ENCODE data around the gene CDH23. TPM values are rescaled to one million over a fixed set of nuclear protein-coding genes. Genes with fewer than 3 reads are reported as not detected.

The CDH23 gene
- total and polyA plus RNA-seq, 2 experiments from 2014 or later, result 0.30 to 1.5 TPM

DNA sequence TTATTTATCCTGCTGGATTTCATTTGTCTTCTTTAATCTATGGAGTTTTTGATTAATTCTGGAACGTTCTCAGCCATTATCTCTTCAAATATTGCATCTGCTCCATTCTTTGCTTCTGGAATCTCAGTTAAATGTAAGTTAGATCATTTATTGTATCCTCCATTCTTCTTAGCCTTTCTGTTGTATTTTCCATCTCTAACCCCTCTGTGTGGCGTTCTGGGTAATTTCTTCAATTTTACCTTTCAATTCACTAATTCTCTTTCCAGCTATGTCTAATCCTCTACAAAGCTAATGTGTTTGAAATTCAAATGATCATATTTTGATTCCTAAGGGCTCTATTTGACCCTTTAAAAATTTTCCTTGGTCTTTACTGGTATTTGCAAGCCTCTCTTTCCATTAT is 92.4 kb downstream of the CDH23 start:
- no peak for DNase-seq (ENCODE audit: low spot score)
- H3K9me2 ChIP-seq (replicated peaks; ENCODE audit: insufficient read depth), result no peaks in the 10 kb centered on the region
- no peak overlapping the region for H3K27ac ChIP-seq
- H3K4me1 ChIP-seq (ENCODE audit: insufficient read depth), result no peaks in the 10 kb centered on the region
- no peak overlapping the region for H3K4me2 ChIP-seq
- TF ChIP-seq EZH2 (IDR thresholded peaks at IDR 0.05; ENCODE audit: borderline replicate concordance) (no peak), EZH2phosphoT487 (IDR thresholded peaks at IDR 0.05; ENCODE audit: low read depth, severe bottlenecking, unreplicated experiment) (no peak)
- TF ChIP-seq, protein P1, sequence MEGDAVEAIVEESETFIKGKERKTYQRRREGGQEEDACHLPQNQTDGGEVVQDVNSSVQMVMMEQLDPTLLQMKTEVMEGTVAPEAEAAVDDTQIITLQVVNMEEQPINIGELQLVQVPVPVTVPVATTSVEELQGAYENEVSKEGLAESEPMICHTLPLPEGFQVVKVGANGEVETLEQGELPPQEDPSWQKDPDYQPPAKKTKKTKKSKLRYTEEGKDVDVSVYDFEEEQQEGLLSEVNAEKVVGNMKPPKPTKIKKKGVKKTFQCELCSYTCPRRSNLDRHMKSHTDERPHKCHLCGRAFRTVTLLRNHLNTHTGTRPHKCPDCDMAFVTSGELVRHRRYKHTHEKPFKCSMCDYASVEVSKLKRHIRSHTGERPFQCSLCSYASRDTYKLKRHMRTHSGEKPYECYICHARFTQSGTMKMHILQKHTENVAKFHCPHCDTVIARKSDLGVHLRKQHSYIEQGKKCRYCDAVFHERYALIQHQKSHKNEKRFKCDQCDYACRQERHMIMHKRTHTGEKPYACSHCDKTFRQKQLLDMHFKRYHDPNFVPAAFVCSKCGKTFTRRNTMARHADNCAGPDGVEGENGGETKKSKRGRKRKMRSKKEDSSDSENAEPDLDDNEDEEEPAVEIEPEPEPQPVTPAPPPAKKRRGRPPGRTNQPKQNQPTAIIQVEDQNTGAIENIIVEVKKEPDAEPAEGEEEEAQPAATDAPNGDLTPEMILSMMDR (IDR thresholded peaks at IDR 0.05; ENCODE audit: poor library complexity), result no peak
- WGBS (ENCODE audit: low lambda C conversion rate, missing lambda C conversion rate), result 88% methylated on average over 2 of the region's 2 CpGs
- no peak overlapping the region for H3K4me3 ChIP-seq
- no peaks in the 10 kb centered on the region for H4K20me1 ChIP-seq (ENCODE audit: insufficient read depth, poor library complexity, severe bottlenecking)
- H3K27me3 ChIP-seq, result no peaks in the 10 kb centered on the region
- no peak overlapping the region for H2AFZ ChIP-seq
- no peaks in the 10 kb centered on the region for H3K79me2 ChIP-seq
- peaks cover 6% of the 10 kb centered on the region for H3K9me3 ChIP-seq (ENCODE audit: low read depth)
- no peaks in the 10 kb centered on the region for H3K36me3 ChIP-seq (replicated peaks; ENCODE audit: insufficient read depth, low read depth)

DNA sequence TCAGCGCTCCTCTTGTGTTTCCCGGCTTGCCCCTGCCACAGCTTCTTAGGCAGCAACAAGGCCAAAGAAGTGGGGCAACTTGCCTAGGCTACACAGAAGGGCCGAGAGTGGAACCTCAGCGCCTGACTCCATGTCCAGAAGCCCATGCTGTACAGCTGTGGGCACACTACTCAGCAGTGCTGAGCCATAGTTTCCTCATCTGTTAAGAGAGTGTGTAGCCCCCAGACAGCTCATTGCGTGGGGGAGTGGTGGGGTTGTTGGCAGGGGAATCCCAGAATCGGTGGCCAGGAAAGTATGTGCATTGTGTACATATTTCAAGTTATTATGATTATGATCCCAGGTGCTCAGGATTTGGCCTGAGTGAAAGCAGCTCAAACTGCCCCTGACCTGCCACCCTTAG is 96.2 kb downstream of the CDH23 start:
- 95% methylated on average over 6 of the region's 6 CpGs for WGBS (ENCODE audit: low lambda C conversion rate, missing lambda C conversion rate)

DNA sequence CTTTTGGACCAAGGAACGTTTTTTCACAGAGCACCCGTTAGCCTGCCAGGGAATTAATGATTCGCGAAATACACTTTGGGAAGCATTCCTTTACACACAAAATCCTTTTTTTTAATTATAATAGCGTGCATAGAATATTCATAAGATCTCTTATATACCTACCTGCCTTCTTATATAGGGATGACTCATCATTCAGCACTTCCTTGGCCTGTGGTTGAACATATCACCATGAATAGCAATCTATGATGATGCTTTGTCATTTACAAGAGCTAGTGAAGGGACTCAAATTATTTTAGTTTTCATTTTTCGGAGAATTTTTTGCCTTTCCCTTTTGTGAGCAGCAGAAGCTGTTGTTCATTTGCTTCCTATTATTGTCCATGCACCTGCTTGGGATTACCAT is 97.0 kb downstream of the CDH23 start:
- no peak overlapping the region for H2AFZ ChIP-seq
- no peaks in the 10 kb centered on the region for H3K79me2 ChIP-seq
- no peak overlapping the region for H3K27ac ChIP-seq
- DNase-seq (ENCODE audit: low spot score), result no peak
- 90% methylated on average over 6 of the region's 6 CpGs for WGBS (ENCODE audit: low lambda C conversion rate, missing lambda C conversion rate)
- no peaks in the 10 kb centered on the region for H3K9me2 ChIP-seq (replicated peaks; ENCODE audit: insufficient read depth)
- no peaks in the 10 kb centered on the region for H3K27me3 ChIP-seq
- H3K4me2 ChIP-seq, result no peak overlapping the region
- H4K20me1 ChIP-seq (ENCODE audit: insufficient read depth, poor library complexity, severe bottlenecking), result no peaks in the 10 kb centered on the region
- TF ChIP-seq EZH2 (IDR thresholded peaks at IDR 0.05; ENCODE audit: borderline replicate concordance), result no peak
- TF ChIP-seq, protein P1 (IDR thresholded peaks at IDR 0.05; ENCODE audit: poor library complexity), result no peak
- TF ChIP-seq EZH2phosphoT487 (IDR thresholded peaks at IDR 0.05; ENCODE audit: low read depth, severe bottlenecking, unreplicated experiment), result no peak
- no peaks in the 10 kb centered on the region for H3K36me3 ChIP-seq (replicated peaks; ENCODE audit: insufficient read depth, low read depth)
- H3K4me3 ChIP-seq, result no peak overlapping the region
- H3K4me1 ChIP-seq (ENCODE audit: insufficient read depth), result peaks cover 11% of the 10 kb centered on the region
- H3K9me3 ChIP-seq (ENCODE audit: low read depth), result peaks cover 6% of the 10 kb centered on the region

More for the DNA sequence above, 96.2 kb downstream of the CDH23 start:
- TF ChIP-seq EZH2 (IDR thresholded peaks at IDR 0.05; ENCODE audit: borderline replicate concordance), result no peak
- TF ChIP-seq, protein P1 (IDR thresholded peaks at IDR 0.05; ENCODE audit: poor library complexity), result no peak
- no peak for TF ChIP-seq EZH2phosphoT487 (IDR thresholded peaks at IDR 0.05; ENCODE audit: low read depth, severe bottlenecking, unreplicated experiment)
- Histone ChIP-seq H3K27ac (no peak overlapping the region), H3K36me3 (replicated peaks; ENCODE audit: insufficient read depth, low read depth) (no peaks in the 10 kb centered on the region), H3K79me2 (no peaks in the 10 kb centered on the region), H3K9me3 (ENCODE audit: low read depth) (peaks cover 6% of the 10 kb centered on the region), H4K20me1 (ENCODE audit: insufficient read depth, poor library complexity, severe bottlenecking) (no peaks in the 10 kb centered on the region), H3K4me1 (ENCODE audit: insufficient read depth) (peaks cover 10% of the 10 kb centered on the region), H3K4me2 (no peak overlapping the region), H2AFZ (no peak overlapping the region), H3K27me3 (no peaks in the 10 kb centered on the region), H3K9me2 (replicated peaks; ENCODE audit: insufficient read depth) (no peaks in the 10 kb centered on the region), H3K4me3 (no peak overlapping the region)
- DNase-seq (ENCODE audit: low spot score), result no peak

DNA sequence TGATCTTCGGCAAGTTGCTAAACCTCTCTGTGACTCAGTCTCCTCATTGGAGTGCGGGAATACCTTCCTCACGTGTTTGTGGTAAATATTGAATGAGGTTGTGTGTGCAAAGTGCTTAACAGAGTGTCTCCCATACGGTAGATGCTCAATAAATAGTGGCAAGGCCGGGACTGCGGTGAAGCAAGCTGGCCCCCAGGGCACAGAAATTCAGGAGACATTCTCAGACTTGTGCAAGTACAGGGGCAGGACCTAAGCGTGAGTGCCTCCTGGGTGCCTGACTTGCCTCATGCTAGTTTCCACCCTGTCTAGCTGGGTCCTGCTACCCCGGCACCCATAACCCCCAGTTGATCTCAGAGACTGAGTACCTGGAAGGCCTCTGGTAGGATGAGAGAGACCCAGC is 97.8 kb downstream of the CDH23 start:
- Histone ChIP-seq H2AFZ (no peak overlapping the region), H4K20me1 (ENCODE audit: insufficient read depth, poor library complexity, severe bottlenecking) (no peaks in the 10 kb centered on the region), H3K36me3 (replicated peaks; ENCODE audit: insufficient read depth, low read depth) (no peaks in the 10 kb centered on the region), H3K9me3 (ENCODE audit: low read depth) (no peaks in the 10 kb centered on the region), H3K4me1 (ENCODE audit: insufficient read depth) (peaks cover 11% of the 10 kb centered on the region), H3K4me3 (no peak overlapping the region), H3K27me3 (no peaks in the 10 kb centered on the region), H3K79me2 (no peaks in the 10 kb centered on the region), H3K9me2 (replicated peaks; ENCODE audit: insufficient read depth) (no peaks in the 10 kb centered on the region), H3K4me2 (no peak overlapping the region), H3K27ac (no peak overlapping the region)
- no peak for DNase-seq (ENCODE audit: low spot score)
- WGBS (ENCODE audit: low lambda C conversion rate, missing lambda C conversion rate), result 86% methylated on average over 8 of the region's 8 CpGs
- TF ChIP-seq EZH2 (IDR thresholded peaks at IDR 0.05; ENCODE audit: borderline replicate concordance) (no peak), EZH2phosphoT487 (IDR thresholded peaks at IDR 0.05; ENCODE audit: low read depth, severe bottlenecking, unreplicated experiment) (no peak)
- TF ChIP-seq, protein P1 (IDR thresholded peaks at IDR 0.05; ENCODE audit: poor library complexity), result no peak
